Measurements from ENCODE around the gene IL4. TPM values are rescaled to one million over a fixed set of nuclear protein-coding genes. Genes with fewer than 3 reads are reported as not detected.

Gene IL4
- polyA plus RNA-seq, 1 donor from 2014 or later: not detected

GRCh38 chr5:132714456-132715307, 40.9 kb downstream of the IL4 start:
- no peaks in the 10 kb centered on the region for H3K9me2 ChIP-seq (ENCODE audit: insufficient read depth, low read length)
- no peaks in the 10 kb centered on the region for H4K20me1 ChIP-seq (ENCODE audit: insufficient read depth)

GRCh38 chr5:132718544-132719312, 44.9 kb downstream of the IL4 start:
- no peaks in the 10 kb centered on the region for H3F3A ChIP-seq (ENCODE audit: insufficient read depth, low read length, poor library complexity, severe bottlenecking)
- H3K9me2 ChIP-seq (ENCODE audit: insufficient read depth, low read length): no peaks in the 10 kb centered on the region
- H3K4me3 ChIP-seq (ENCODE audit: low read length): no peak overlapping the region
- peaks cover 4% of the 10 kb centered on the region for H3K79me2 ChIP-seq (replicated peaks; ENCODE audit: insufficient read depth, low read length)
- TF ChIP-seq CTCF (IDR thresholded peaks at IDR 0.05; ENCODE audit: poor library complexity, severe bottlenecking) (no peak), REST (IDR thresholded peaks at IDR 0.05; ENCODE audit: borderline replicate concordance) (no peak), EP300 (conservative IDR thresholded peaks at IDR 0.05; ENCODE audit: poor library complexity, severe bottlenecking) (no peak)
- no peak overlapping the region for H2AFZ ChIP-seq (ENCODE audit: low read depth, low read length)
- H3K27me3 ChIP-seq (ENCODE audit: insufficient read depth, low read depth, low read length): no peaks in the 10 kb centered on the region
- no peaks in the 10 kb centered on the region for H4K20me1 ChIP-seq (ENCODE audit: insufficient read depth)
- peaks cover 10% of the 10 kb centered on the region for H3K36me3 ChIP-seq (ENCODE audit: insufficient read depth, low read length)
- H3K27ac ChIP-seq (ENCODE audit: low read length): no peak overlapping the region
- H3K9me3 ChIP-seq (ENCODE audit: low read length): no peaks in the 10 kb centered on the region
- no peak overlapping the region for H3K9ac ChIP-seq (ENCODE audit: low read length)
- no peak overlapping the region for H3K4me2 ChIP-seq (ENCODE audit: low read length)

More at GRCh38 chr5:132714456-132715307, 40.9 kb downstream of the IL4 start:
- H3K79me2 ChIP-seq (replicated peaks; ENCODE audit: insufficient read depth, low read length): no peaks in the 10 kb centered on the region
- H3F3A ChIP-seq (ENCODE audit: insufficient read depth, low read length, poor library complexity, severe bottlenecking): no peaks in the 10 kb centered on the region
- H3K9ac ChIP-seq (ENCODE audit: low read length): no peak overlapping the region
- no peak overlapping the region for H3K4me2 ChIP-seq (ENCODE audit: low read length)
- peak; percentile 32 for TF ChIP-seq CTCF (IDR thresholded peaks at IDR 0.05; ENCODE audit: poor library complexity, severe bottlenecking)
- TF ChIP-seq POLR2AphosphoS5 (IDR thresholded peaks at IDR 0.05): no peak
- no peak for TF ChIP-seq EP300 (conservative IDR thresholded peaks at IDR 0.05; ENCODE audit: poor library complexity, severe bottlenecking)
- TF ChIP-seq SMC3 (conservative IDR thresholded peaks at IDR 0.05; ENCODE audit: poor library complexity): no peak
- H3K27ac ChIP-seq (ENCODE audit: low read length): no peak overlapping the region
- no peaks in the 10 kb centered on the region for H3K27me3 ChIP-seq (ENCODE audit: insufficient read depth, low read depth, low read length)
- H3K4me3 ChIP-seq (ENCODE audit: low read length): no peak overlapping the region
- no peak overlapping the region for H2AFZ ChIP-seq (ENCODE audit: low read depth, low read length)
- H3K36me3 ChIP-seq (ENCODE audit: insufficient read depth, low read length): peaks cover 16% of the 10 kb centered on the region
- H3K9me3 ChIP-seq (ENCODE audit: low read length): no peaks in the 10 kb centered on the region
